Measurements from ENCODE around the gene COPZ1. TPM values are rescaled to one million over a fixed set of nuclear protein-coding genes. Genes with fewer than 3 reads are reported as not detected.

The COPZ1 gene
- total and polyA plus RNA-seq, 9 of the 15 experiments (the other 6 are each of a cell fraction or from before 2014, with no cell fraction given): 137 to 487 (median 233) TPM

DNA sequence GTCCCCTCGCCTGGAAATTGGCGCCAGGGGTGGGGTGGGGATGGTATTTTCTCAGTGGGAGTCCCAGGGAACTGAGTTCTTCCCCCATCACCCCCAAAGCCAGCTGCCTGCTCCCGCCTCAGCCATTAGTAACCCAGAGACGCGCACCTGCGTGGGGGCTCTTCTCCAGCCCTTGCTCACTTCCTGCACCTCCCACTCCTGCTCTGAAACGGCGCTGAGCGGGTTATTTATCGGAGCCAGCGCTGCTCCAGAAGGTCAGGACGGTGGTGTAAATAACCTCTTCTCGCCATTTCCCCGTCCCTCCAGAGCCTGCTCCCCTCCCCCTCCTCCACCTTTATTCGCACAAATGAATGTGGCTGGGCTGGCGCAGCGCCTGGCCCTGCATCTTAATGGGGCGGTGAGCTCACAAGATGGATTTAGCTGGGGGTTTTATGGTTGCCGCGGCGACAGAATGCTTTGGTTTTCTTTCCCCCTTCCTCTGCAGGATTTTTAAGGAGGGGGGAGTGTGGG lies 27.1 kb downstream of the COPZ1 start (continued):
- TF ChIP-seq GABPB2 (CRISPR knock-in tag; conservative IDR thresholded peaks at IDR 0.05) (no peak), DIDO1 (tag; IDR thresholded peaks at IDR 0.05; ENCODE audit: low read depth) (no peak), PPARD (CRISPR knock-in tag; IDR thresholded peaks at IDR 0.05) (no peak), ZKSCAN3 (CRISPR knock-in tag; IDR thresholded peaks at IDR 0.05) (no peak), SMAD4 (CRISPR knock-in tag; conservative IDR thresholded peaks at IDR 0.05) (peak; percentile 54; the same call in 1 of the 2 replicates), ZNF79 (CRISPR knock-in tag; IDR thresholded peaks at IDR 0.05; ENCODE audit: low read depth) (no peak), POLR2H (tag; IDR thresholded peaks at IDR 0.05; ENCODE audit: low read depth) (no peak), RUNX1 (IDR thresholded peaks at IDR 0.05; ENCODE audit: low read depth) (no peak), KDM1A (IDR thresholded peaks at IDR 0.05) (peak in 1 of 2 experiments; percentile 33; a peak in 1 of 4 replicates), ZNF24 (IDR thresholded peaks at IDR 0.05) (no peak), ZNF583 (CRISPR knock-in tag; IDR thresholded peaks at IDR 0.05) (no peak)
- TF ChIP-seq, protein P1, sequence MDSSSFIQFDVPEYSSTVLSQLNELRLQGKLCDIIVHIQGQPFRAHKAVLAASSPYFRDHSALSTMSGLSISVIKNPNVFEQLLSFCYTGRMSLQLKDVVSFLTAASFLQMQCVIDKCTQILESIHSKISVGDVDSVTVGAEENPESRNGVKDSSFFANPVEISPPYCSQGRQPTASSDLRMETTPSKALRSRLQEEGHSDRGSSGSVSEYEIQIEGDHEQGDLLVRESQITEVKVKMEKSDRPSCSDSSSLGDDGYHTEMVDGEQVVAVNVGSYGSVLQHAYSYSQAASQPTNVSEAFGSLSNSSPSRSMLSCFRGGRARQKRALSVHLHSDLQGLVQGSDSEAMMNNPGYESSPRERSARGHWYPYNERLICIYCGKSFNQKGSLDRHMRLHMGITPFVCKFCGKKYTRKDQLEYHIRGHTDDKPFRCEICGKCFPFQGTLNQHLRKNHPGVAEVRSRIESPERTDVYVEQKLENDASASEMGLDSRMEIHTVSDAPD (CRISPR knock-in tag; IDR thresholded peaks at IDR 0.05): no peak
- TF ChIP-seq, protein P2, sequence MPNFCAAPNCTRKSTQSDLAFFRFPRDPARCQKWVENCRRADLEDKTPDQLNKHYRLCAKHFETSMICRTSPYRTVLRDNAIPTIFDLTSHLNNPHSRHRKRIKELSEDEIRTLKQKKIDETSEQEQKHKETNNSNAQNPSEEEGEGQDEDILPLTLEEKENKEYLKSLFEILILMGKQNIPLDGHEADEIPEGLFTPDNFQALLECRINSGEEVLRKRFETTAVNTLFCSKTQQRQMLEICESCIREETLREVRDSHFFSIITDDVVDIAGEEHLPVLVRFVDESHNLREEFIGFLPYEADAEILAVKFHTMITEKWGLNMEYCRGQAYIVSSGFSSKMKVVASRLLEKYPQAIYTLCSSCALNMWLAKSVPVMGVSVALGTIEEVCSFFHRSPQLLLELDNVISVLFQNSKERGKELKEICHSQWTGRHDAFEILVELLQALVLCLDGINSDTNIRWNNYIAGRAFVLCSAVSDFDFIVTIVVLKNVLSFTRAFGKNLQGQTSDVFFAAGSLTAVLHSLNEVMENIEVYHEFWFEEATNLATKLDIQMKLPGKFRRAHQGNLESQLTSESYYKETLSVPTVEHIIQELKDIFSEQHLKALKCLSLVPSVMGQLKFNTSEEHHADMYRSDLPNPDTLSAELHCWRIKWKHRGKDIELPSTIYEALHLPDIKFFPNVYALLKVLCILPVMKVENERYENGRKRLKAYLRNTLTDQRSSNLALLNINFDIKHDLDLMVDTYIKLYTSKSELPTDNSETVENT (CRISPR knock-in tag; IDR thresholded peaks at IDR 0.05): no peak
- TF ChIP-seq, protein P3, sequence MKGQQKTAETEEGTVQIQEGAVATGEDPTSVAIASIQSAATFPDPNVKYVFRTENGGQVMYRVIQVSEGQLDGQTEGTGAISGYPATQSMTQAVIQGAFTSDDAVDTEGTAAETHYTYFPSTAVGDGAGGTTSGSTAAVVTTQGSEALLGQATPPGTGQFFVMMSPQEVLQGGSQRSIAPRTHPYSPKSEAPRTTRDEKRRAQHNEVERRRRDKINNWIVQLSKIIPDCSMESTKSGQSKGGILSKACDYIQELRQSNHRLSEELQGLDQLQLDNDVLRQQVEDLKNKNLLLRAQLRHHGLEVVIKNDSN (CRISPR knock-in tag; IDR thresholded peaks at IDR 0.05): no peak
- TF ChIP-seq, protein P4, sequence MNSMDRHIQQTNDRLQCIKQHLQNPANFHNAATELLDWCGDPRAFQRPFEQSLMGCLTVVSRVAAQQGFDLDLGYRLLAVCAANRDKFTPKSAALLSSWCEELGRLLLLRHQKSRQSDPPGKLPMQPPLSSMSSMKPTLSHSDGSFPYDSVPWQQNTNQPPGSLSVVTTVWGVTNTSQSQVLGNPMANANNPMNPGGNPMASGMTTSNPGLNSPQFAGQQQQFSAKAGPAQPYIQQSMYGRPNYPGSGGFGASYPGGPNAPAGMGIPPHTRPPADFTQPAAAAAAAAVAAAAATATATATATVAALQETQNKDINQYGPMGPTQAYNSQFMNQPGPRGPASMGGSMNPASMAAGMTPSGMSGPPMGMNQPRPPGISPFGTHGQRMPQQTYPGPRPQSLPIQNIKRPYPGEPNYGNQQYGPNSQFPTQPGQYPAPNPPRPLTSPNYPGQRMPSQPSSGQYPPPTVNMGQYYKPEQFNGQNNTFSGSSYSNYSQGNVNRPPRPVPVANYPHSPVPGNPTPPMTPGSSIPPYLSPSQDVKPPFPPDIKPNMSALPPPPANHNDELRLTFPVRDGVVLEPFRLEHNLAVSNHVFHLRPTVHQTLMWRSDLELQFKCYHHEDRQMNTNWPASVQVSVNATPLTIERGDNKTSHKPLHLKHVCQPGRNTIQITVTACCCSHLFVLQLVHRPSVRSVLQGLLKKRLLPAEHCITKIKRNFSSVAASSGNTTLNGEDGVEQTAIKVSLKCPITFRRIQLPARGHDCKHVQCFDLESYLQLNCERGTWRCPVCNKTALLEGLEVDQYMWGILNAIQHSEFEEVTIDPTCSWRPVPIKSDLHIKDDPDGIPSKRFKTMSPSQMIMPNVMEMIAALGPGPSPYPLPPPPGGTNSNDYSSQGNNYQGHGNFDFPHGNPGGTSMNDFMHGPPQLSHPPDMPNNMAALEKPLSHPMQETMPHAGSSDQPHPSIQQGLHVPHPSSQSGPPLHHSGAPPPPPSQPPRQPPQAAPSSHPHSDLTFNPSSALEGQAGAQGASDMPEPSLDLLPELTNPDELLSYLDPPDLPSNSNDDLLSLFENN (IDR thresholded peaks at IDR 0.05; ENCODE audit: low read depth in 2 of 2, low read length in 2 of 2): no peak; a peak in 1 of 4 replicates
- TF ChIP-seq, protein P5, sequence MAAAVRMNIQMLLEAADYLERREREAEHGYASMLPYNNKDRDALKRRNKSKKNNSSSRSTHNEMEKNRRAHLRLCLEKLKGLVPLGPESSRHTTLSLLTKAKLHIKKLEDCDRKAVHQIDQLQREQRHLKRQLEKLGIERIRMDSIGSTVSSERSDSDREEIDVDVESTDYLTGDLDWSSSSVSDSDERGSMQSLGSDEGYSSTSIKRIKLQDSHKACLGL (CRISPR knock-in tag; IDR thresholded peaks at IDR 0.05; ENCODE audit: borderline replicate concordance, poor library complexity, severe bottlenecking): no peak
